HCT116 (cell line): Measurements from ENCODE around the gene PRKD3. TPM values are rescaled to one million over a fixed set of nuclear protein-coding genes. Genes with fewer than 3 reads are reported as not detected.

ENCODE experiments used
- ATAC-seq: fragments of 200-7000 bp; cut with Tn5 transposase; 2 replicates; pipeline ENCODE4 v1.9.1; 2020; ENCODE audit warnings: mild to moderate bottlenecking, moderate library complexity
- BruUV-seq: library from RNA; stranded (reverse); fragments of 400-500 nt; replicated peaks from 2 replicates; lab custom pipeline; 2021; lab: Mats Ljungman, UMichigan
- CTCF ChIA-PET: fragments of 300-600 bp; sonication (Branson Sonifier 250); formaldehyde crosslinking; loops from one replicate; lab custom pipeline; 2021; ENCODE audit warnings: antibody characterized with exemption; lab: Charles Lee
- POLR2A ChIA-PET: fragments of 300-600, 350-600 bp; sonication (Branson Sonifier 250); formaldehyde crosslinking; loops from one replicate; lab custom pipeline; 2021; ENCODE audit warnings: antibody characterized with exemption; lab: Charles Lee
- RAD21 ChIA-PET, 2 experiments: fragments of 300-600 bp; sonication (Branson Sonifier 250); formaldehyde crosslinking; loops; one replicate each; lab custom pipeline; 2023; ENCODE audit warnings: low total read pairs in 2 of 2; ENCODE audit not compliant: uncharacterized antibody in 2 of 2, unreplicated experiment in 2 of 2, low non-redundant PET in 1 of 2; lab: Charles Lee
- DNase-seq: peaks from one replicate; pipeline ENCODE4 v3.0.0-alpha.2; 2010; ENCODE audit warnings: low read depth, low spot score
- H2AFZ ChIP-seq: fragments of 200-600 bp; shearing (Covaris generic), sonication (generic); 2 replicates; pipeline ENCODE4 v1.6.1; 2017; ENCODE audit warnings: low read depth, mixed run types, mixed read lengths, antibody characterized with exemption, low read length; ENCODE audit not compliant: poor library complexity, severe bottlenecking
- H3K27ac ChIP-seq: 2 replicates; pipeline ENCODE4 v1.5.1; 2012; ENCODE audit warnings: low read depth, low read length
- H3K27me3 ChIP-seq: fragments of 200-600 bp; sonication (generic); 2 replicates; pipeline ENCODE4 v1.6.1; 2016; ENCODE audit warnings: mixed run types, low read length, mixed read lengths; ENCODE audit not compliant: insufficient read depth
- H3K36me3 ChIP-seq, 2 experiments: fragments of 200-500 bp in 1 of 2; fragments of 200-600 bp in 1 of 2; sonication (Bioruptor generic) in 1 of 2; sonication (generic) in 1 of 2; 2 replicates each; pipeline versions ENCODE4 v1.5.1 to v1.6.1; 2014 to 2016; ENCODE audit warnings: low read length in 2 of 2, inconsistent platforms in 1 of 2, mixed read lengths in 1 of 2, mixed run types in 1 of 2; ENCODE audit not compliant: insufficient read depth in 2 of 2, control insufficient read depth in 1 of 2
- H3K4me1 ChIP-seq, 2 experiments: fragments of 200-600 bp in 1 of 2; sonication (generic) in 1 of 2; 2 replicates each; pipeline versions ENCODE4 v1.5.1 to v1.6.1; 2012 to 2017; ENCODE audit warnings: low read length in 2 of 2, inconsistent platforms in 1 of 2, mild to moderate bottlenecking in 1 of 2, mixed read lengths in 1 of 2, mixed run types in 1 of 2, moderate library complexity in 1 of 2; ENCODE audit not compliant: insufficient read depth in 2 of 2, control insufficient read depth in 1 of 2
- H3K4me2 ChIP-seq: fragments of 200-600 bp; sonication (generic); 2 replicates; pipeline ENCODE4 v1.6.1; 2017; ENCODE audit warnings: mixed run types, low read length, mixed read lengths
- H3K4me3 ChIP-seq, 2 experiments: fragments of 200-600 bp in 1 of 2; sonication (generic) in 1 of 2; replicated peaks in 1 of 2; 2 replicates each; pipeline ENCODE4 v1.5.1; 2011 to 2016; ENCODE audit warnings: low read length in 2 of 2, control low read depth in 1 of 2, low read depth in 1 of 2, mild to moderate bottlenecking in 1 of 2, mixed read lengths in 1 of 2, mixed run types in 1 of 2
- H3K79me2 ChIP-seq: fragments of 200-600 bp; sonication (generic); 2 replicates; pipeline ENCODE4 v1.6.1; 2017; ENCODE audit warnings: mild to moderate bottlenecking, mixed run types, low read length, moderate library complexity, mixed read lengths; ENCODE audit not compliant: insufficient read depth
- H3K9ac ChIP-seq: fragments of 200-600 bp; sonication (generic); 2 replicates; pipeline ENCODE4 v1.6.1; 2016; ENCODE audit warnings: low read length, mixed read lengths
- H3K9me2 ChIP-seq: fragments of 200-600 bp; sonication (generic), shearing (Covaris generic); 2 replicates; pipeline ENCODE4 v1.6.1; 2017; ENCODE audit warnings: mixed run types, mild to moderate bottlenecking, moderate library complexity; ENCODE audit not compliant: insufficient read depth
- H3K9me3 ChIP-seq, 2 experiments: fragments of 200-500 bp in 1 of 2; fragments of 200-600 bp in 1 of 2; sonication (Bioruptor generic) in 1 of 2; sonication (generic) in 1 of 2; 2 replicates each; pipeline ENCODE4 v1.6.1; 2014 to 2017; ENCODE audit warnings: low read length in 2 of 2, mixed read lengths in 2 of 2, inconsistent platforms in 1 of 2, low read depth in 1 of 2, mild to moderate bottlenecking in 1 of 2, mixed run types in 1 of 2, moderate library complexity in 1 of 2; ENCODE audit not compliant: control insufficient read depth in 1 of 2, insufficient read depth in 1 of 2
- H4K20me1 ChIP-seq: fragments of 200-600 bp; sonication (generic), shearing (Covaris generic); 2 replicates; pipeline ENCODE4 v1.6.1; 2017; ENCODE audit warnings: mixed run types, mild to moderate bottlenecking, moderate library complexity; ENCODE audit not compliant: insufficient read depth
- CBX3 ChIP-seq: IDR thresholded peaks from 2 replicates; pipeline ENCODE4 v1.6.1; 2012; ENCODE audit warnings: low read depth
- EGR1 ChIP-seq: IDR thresholded peaks from 2 replicates; pipeline ENCODE4 v1.6.1; 2012; ENCODE audit warnings: low read depth
- ELF1 ChIP-seq: IDR thresholded peaks from 2 replicates; pipeline ENCODE4 v1.6.1; 2012; ENCODE audit warnings: low read depth, borderline replicate concordance
- EZH2 ChIP-seq: fragments of 200-600 bp; sonication (generic); IDR thresholded peaks from 2 replicates; pipeline ENCODE4 v1.6.1; 2017; ENCODE audit warnings: antibody characterized with exemption, mixed run types
- FOSL1 ChIP-seq: IDR thresholded peaks from 2 replicates; pipeline ENCODE4 v1.6.1; 2012; ENCODE audit warnings: low read depth
- JUND ChIP-seq: IDR thresholded peaks from 2 replicates; pipeline ENCODE4 v1.6.1; 2012
- POLR2AphosphoS5 ChIP-seq: IDR thresholded peaks from 2 replicates; pipeline ENCODE4 v1.6.1; 2011; ENCODE audit warnings: mild to moderate bottlenecking, low read depth, low read length, moderate library complexity
- SIN3A ChIP-seq: IDR thresholded peaks from 2 replicates; pipeline ENCODE4 v1.6.1; 2012; ENCODE audit warnings: low read depth
- SRF ChIP-seq: IDR thresholded peaks from 2 replicates; pipeline ENCODE4 v1.6.1; 2012; ENCODE audit warnings: low read depth
- YY1 ChIP-seq: IDR thresholded peaks from 2 replicates; pipeline ENCODE4 v1.6.1; 2011; ENCODE audit warnings: low read length, low read depth, moderate library complexity, mild to moderate bottlenecking; ENCODE audit not compliant: insufficient replicate concordance; ENCODE audit errors: extremely low read depth
- ZFX ChIP-seq: fragments of 450-650 bp; IDR thresholded peaks from 2 replicates; pipeline ENCODE4 v1.6.1; 2017
- ZNF274 ChIP-seq: fragments of 200-500 bp; sonication (Bioruptor generic); IDR thresholded peaks from 2 replicates; pipeline ENCODE4 v1.6.1; 2014; ENCODE audit warnings: mild to moderate bottlenecking, low read depth, low read length, inconsistent platforms
- intact Hi-C: fragments of 100-400 bp; cut with micrococcal nuclease; formaldehyde crosslinking; loops from 2 replicates; pipeline ENCODE4 v1.10.0; 2022
- total RNA-seq: library from RNA; stranded (reverse); gene quantifications from one replicate; pipeline ENCODE4 v1.2.1, GENCODE V29; 2021; ENCODE audit not compliant: unreplicated experiment
- TF ChIP-seq, protein P1 (sequence below): IDR thresholded peaks from 2 replicates; pipeline ENCODE4 v1.6.1; 2012; ENCODE audit warnings: low read depth
- TF ChIP-seq, protein P2 (sequence below): IDR thresholded peaks from 2 replicates; pipeline ENCODE4 v1.6.1; 2012
- TF ChIP-seq, protein P3 (sequence below): IDR thresholded peaks from 2 replicates; pipeline ENCODE4 v1.6.1; 2012
- TF ChIP-seq, protein P4 (sequence below): IDR thresholded peaks from 2 replicates; pipeline ENCODE4 v1.6.1; 2011; ENCODE audit warnings: mild to moderate bottlenecking, low read length, moderate library complexity; ENCODE audit not compliant: insufficient replicate concordance; ENCODE audit errors: extremely low read depth

PRKD3 gene
- total RNA-seq, 1 experiment from 2014 or later = 13.9 TPM

DNA sequence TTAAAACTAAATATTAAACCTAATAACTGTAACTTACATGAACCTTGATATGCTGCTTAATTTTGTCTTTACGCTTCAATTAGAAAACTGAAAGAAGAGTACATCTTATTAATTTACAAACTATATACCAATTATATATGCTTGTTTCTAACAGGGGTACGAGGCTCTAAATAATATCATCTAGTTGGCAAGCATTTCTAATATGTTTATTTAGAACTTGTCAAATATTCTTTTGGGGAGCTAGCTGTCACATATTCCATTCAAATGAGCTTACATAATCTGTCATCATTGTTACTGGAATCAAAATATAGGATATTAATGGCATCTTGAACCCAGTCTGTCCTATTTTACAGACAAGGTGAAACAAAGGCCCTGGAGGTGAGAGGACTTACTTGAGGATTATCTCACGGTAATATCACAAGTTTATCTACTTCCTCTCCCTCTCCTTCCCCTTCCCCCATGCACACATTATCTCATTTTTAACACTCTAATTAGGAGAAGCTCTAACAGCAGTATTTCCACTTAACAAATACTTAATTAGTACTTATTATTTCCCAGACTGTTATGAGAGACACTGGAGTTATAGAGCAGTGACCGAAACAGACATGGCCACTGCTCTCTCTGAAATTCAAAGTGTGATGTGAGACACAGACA lies 3.5 kb downstream of the PRKD3 start:
- ATAC-seq (no peak), DNase-seq (no peak)
- Histone ChIP-seq H3K4me1 (peaks cover 0 to 22% of the 10 kb centered on the region in 2 experiments; a peak in 2 of 4 replicates), H3K9me2 (no peaks in the 10 kb centered on the region), H3K9ac (no peak overlapping the region), H4K20me1 (no peaks in the 10 kb centered on the region), H3K4me3 (no peak overlapping the region), H3K79me2 (peaks cover 10% of the 10 kb centered on the region; the same call in 1 of the 2 replicates), H3K36me3 (no peaks in the 10 kb centered on the region), H3K27ac (no peak overlapping the region), H2AFZ (no peak overlapping the region), H3K4me2 (no peak overlapping the region), H3K9me3 (no peaks in the 10 kb centered on the region), H3K27me3 (peaks cover 15% of the 10 kb centered on the region; the same call in 1 of the 2 replicates)
- CTCF ChIA-PET = interaction anchor here (0.7 kb wide), 1 partner anchor 33 kb away, joined by 3 read pairs; no protein-coding TSS in a partner anchor
- RAD21 ChIA-PET = no interaction called here
- POLR2A ChIA-PET = no interaction called here
- TF ChIP-seq JUND (no peak), ZFX (no peak), FOSL1 (no peak), SIN3A (no peak), YY1 (no peak), CBX3 (no peak), SRF (no peak), POLR2AphosphoS5 (no peak), ELF1 (no peak), EZH2 (no peak), ZNF274 (no peak), EGR1 (no peak)
- TF ChIP-seq, protein P1, sequence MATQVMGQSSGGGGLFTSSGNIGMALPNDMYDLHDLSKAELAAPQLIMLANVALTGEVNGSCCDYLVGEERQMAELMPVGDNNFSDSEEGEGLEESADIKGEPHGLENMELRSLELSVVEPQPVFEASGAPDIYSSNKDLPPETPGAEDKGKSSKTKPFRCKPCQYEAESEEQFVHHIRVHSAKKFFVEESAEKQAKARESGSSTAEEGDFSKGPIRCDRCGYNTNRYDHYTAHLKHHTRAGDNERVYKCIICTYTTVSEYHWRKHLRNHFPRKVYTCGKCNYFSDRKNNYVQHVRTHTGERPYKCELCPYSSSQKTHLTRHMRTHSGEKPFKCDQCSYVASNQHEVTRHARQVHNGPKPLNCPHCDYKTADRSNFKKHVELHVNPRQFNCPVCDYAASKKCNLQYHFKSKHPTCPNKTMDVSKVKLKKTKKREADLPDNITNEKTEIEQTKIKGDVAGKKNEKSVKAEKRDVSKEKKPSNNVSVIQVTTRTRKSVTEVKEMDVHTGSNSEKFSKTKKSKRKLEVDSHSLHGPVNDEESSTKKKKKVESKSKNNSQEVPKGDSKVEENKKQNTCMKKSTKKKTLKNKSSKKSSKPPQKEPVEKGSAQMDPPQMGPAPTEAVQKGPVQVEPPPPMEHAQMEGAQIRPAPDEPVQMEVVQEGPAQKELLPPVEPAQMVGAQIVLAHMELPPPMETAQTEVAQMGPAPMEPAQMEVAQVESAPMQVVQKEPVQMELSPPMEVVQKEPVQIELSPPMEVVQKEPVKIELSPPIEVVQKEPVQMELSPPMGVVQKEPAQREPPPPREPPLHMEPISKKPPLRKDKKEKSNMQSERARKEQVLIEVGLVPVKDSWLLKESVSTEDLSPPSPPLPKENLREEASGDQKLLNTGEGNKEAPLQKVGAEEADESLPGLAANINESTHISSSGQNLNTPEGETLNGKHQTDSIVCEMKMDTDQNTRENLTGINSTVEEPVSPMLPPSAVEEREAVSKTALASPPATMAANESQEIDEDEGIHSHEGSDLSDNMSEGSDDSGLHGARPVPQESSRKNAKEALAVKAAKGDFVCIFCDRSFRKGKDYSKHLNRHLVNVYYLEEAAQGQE = no peak
- TF ChIP-seq, protein P2, sequence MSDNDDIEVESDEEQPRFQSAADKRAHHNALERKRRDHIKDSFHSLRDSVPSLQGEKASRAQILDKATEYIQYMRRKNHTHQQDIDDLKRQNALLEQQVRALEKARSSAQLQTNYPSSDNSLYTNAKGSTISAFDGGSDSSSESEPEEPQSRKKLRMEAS = no peak
- TF ChIP-seq, protein P3, sequence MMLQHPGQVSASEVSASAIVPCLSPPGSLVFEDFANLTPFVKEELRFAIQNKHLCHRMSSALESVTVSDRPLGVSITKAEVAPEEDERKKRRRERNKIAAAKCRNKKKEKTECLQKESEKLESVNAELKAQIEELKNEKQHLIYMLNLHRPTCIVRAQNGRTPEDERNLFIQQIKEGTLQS = no peak
- TF ChIP-seq, protein P4, sequence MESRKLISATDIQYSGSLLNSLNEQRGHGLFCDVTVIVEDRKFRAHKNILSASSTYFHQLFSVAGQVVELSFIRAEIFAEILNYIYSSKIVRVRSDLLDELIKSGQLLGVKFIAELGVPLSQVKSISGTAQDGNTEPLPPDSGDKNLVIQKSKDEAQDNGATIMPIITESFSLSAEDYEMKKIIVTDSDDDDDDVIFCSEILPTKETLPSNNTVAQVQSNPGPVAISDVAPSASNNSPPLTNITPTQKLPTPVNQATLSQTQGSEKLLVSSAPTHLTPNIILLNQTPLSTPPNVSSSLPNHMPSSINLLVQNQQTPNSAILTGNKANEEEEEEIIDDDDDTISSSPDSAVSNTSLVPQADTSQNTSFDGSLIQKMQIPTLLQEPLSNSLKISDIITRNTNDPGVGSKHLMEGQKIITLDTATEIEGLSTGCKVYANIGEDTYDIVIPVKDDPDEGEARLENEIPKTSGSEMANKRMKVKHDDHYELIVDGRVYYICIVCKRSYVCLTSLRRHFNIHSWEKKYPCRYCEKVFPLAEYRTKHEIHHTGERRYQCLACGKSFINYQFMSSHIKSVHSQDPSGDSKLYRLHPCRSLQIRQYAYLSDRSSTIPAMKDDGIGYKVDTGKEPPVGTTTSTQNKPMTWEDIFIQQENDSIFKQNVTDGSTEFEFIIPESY = no peak
- intact Hi-C loops = no loop called here
- BruUV-seq = no TSS peak
